GM19467 (cell line): ENCODE measurements around the gene CCDC63.

ENCODE experiments used
- ATAC-seq: cut with Tn5 transposase; IDR thresholded peaks from one replicate; pipeline ENCODE4 v1.9.1; 2021; ENCODE audit warnings: mild to moderate bottlenecking, moderate library complexity; ENCODE audit not compliant: unreplicated experiment

Gene CCDC63

DNA sequence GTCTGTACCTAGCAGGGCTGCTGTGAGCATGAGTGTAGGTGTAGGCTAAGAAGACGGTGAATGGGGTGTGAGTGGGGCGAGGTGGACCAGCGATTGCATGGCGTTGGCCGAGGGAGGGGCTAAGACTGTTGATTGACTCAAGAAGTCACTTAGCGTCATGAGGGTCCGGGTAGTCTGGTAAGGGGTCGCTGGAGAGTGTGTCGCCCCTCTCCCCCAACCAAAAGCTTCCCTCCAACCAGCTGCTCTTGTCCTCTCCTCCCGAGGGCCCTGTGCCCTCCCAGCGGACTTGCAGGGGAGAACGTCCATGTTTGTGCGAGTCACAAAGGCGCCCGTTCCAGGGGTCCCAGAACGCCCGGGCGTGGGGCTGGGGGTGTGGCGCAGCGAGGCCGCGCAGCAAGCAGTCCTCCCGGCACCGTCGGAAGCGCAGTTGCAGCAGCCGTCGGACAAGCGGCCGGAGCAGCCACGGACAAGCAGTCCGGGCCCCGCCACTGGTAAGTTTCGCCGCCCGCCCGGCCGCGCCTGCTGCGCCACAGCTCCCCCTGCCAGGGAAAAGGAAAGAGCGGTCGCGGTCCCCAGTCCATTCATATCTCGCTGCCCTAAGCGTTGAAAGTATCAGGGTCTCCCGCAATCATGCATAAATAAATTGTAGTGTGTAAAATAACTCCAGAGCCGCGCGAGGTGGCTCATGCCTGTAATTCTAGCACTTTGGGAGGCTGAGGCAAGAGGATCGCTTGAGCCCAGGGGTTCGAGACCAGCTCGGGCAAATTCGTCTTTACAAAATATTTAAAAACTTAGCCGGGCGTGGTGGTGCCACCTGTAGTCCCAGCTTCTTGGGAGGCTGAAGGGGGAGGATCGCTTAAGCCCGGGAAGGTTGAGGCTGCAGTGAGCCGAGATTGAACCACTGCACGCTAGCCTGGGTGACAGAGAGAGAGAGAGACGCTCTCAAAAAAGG is at the start of gene CCDC63:
Gene CCDC63, plus strand, starts transcription at position 373 of the 952 bp plus-strand sequence. CDS start 5,968 bp downstream, outside the sequence.
- no peak for ATAC-seq

DNA sequence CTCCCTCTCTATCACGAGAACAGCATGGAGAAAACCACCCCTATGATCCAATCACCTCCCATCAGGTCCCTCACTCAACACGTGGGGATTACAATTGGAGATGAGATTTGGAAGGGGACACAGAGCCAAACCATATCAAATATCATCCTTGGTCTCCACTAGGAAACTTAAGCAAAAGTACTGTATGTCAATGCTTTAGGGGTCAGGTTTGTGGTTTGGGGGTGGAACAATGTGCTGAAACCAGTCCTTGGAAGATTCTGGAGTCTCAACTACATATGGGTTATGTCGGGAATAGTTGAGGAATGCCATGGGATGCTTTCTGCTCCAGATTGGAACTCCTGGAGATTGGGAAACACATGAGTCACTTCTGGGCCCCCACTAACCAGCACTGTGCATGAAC is 48.3 kb upstream of the CCDC63 start:
- ATAC-seq, result no peak

DNA sequence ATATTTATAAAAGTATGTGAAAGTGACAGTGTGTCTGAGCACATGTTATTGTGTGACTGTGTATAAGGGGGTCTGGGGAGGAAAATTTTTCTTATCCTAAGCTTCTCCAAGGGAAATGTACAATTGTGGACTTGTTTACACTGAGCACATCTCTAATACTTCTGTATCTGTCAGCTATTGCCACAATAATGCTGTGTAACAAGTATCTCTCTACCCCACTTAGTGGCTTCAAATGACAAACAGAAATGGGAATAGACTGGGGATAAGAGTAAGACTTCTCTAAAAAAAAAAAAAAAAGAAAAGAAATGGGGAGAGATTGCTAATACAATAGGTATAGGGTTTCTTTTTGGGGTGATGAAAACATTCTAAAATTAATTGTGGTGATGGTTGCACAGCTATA is 44.3 kb upstream of the CCDC63 start:
- no peak for ATAC-seq

DNA sequence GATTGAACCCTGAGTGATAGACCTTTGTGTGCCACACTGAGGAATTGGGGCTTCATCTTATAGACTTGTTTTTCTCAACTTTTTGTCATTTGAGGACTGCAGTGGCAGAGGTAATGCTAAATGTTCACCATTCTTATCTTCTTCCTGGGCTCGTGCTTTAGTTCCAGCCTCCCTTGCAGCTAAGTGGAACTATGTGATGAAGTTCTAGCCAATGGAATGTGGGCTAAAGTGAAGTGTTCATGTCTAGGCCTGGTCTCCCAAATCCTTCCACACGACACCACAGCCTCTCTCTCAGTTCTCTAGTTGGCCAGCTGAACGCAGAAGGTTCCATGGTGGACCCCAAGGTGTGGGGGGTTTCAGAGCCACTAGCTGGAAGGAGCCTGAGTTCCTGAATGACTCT is 42.4 kb upstream of the CCDC63 start:
- ATAC-seq, result no peak

DNA sequence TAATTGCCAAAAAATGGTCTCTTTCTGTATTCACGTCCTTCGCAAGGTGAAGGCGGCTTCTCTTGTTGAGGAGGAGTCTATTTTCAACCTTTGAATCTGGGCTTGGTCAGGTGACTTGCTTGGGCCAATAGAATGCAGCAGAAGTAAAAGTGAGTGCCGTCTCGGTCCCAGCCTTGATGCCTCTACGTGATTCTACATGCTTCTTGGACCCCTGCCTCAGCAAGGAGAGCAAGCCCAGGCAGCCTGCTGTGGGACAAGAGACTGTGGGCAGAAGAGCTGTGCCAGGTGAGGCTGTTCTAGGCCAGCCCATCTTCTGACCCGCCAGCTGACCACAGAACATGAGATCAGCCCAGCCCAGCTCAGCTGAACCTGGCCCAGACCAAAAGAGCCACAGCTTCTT is 39.1 kb upstream of the CCDC63 start:
- no peak for ATAC-seq

DNA sequence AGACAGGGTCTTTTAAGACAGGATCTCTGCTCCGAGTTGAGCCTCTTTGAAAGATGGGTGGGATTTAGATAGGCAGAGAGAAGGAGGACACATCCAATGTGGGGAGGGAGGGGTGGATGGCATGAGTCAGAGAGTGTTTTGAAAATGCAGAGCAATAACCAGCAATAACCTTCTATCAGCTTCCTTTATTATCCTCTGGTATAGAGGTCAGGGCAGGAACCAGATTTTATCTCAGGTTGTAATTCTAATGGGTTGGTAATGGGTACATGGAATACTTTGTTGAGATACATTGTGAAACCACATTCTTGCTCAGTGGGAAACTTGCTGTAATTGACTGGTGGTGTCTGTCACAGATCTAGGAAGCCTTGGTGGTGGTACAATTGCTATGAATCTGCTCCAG is 37.6 kb upstream of the CCDC63 start:
- no peak for ATAC-seq

DNA sequence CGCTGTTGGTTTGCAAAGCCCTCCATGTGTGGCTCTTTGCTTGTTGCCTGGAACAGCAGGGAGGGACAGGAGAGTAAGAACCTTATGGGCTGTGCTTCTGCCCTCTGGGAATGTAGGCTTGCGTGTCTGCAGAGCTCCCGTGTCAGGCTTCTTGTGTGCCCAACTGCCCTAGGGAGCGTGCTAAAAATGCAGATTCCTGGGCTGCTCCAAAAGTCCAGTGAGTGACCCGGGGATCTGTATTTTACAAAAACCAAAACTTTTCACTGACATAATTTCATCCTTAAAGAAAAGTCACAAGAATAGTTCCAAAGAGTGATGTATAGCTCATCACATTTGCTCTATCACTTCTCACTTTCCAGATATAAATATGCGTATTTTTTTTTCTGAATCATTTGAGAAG is 34.8 kb upstream of the CCDC63 start:
- no peak for ATAC-seq

DNA sequence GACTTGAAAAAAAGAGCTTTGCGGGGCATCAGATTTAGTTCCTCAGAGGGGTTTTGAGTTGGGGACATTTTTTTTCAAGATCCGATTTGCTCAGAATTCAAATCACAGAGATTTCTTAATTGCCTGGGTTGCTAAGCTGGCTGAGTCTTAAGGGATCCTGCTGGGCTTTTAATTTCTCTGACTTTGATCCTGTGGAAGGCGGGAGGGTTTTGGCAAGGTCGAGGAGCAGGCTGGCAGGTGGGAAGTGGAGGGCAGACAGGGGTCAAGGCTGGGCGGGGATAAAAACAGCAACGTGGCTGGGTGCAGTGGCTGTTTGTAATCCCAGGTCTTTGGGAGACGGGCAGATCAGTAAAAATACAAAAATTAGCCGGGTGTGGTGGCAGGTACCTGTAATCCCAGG is 33.5 kb upstream of the CCDC63 start:
- ATAC-seq, result no peak

DNA sequence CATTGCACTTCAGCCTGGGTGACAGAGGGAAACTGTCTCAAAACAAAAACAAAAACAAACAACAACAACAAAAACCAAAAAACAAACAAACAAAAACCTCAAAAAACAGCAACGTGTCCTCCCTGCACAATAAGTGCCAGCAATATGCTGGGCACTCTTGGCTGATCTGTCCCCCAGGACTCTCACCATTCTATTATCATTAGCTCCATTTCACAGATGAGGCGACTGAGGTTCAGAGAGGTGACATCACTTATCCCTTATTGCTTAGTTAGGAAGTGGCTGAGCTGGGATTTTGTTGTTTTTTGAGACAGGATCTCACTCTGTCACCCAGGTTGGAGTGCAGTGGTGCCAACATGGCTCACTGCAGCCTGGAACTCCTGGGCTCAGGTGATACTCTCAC is 33.0 kb upstream of the CCDC63 start:
- ATAC-seq, result no peak

DNA sequence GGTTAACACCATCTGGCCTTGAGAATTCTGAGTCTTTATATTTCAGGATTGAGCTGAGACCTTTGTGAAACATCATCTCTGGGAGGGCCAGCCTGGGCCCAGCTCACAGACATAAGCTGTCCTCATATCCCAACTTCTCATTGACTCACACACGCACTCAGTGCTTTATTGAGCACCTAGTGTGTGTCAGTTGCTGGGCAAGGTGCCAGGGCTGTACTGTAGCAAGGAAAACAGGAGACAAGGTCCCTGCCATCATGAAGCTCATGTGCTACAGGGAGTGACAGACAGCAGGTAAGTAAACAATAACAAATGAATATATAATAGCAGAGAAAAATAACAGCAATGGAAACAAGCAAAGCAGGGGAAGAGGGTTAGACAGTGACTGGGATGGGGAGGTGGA is 30.5 kb upstream of the CCDC63 start:
- ATAC-seq, result no peak

DNA sequence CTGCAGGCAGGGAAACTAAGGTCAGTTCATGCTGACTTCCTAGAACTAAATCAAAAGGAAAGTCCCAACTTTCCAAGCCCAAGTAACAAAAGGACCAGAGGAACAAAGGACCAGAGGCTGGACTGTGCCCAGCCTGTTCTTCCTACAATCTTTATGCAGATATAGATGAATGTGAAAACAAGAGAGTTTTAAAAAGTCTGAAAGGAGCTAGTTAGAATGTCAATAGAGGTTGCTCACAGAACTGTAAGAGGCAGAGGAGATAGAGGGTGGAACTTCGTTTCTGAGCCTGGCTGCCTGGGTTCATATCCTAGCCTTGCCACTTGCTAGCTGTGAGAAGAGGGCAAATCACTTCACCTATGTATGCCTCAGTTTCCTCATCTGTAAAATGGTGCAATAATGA is 30.0 kb upstream of the CCDC63 start:
- no peak for ATAC-seq

DNA sequence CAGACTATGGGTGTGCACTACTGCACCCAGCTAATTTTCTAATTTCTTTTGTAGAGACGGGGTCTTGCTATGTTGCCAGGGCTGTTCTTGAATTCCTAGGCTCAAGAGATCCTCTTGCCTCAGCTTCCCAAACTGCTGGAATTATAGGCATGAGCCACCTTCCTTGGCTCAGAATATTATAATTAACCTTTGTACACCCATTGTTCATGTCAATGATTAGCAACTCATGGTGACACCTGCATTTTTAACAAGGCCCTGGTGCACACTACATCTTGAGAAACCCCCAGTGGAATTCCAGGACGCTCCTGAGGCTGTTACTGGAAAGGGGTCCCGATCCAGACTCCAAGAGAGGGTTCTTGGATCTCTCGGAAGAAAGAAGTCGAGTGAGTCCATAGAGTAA is 28.3 kb upstream of the CCDC63 start:
- ATAC-seq, result no peak

DNA sequence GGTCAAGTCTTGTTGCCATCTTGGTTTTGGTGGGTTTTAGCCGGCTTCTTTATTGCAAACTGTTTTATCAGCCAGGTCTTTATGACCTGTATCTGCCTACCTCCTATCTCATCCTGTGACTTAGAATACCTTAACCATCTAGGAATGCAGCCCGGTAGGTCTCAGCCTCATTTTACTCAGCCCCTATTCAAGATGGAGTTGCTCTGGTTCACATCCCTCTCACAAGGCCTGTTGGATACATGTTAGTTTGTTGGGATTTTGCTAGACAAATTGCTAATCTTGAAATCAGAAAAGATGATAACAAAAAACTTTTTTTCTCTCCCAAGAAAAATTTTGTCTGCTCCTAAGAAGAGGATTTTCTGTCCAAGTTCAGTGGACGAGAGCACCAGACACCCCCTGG is 27.6 kb upstream of the CCDC63 start:
- ATAC-seq, result no peak

DNA sequence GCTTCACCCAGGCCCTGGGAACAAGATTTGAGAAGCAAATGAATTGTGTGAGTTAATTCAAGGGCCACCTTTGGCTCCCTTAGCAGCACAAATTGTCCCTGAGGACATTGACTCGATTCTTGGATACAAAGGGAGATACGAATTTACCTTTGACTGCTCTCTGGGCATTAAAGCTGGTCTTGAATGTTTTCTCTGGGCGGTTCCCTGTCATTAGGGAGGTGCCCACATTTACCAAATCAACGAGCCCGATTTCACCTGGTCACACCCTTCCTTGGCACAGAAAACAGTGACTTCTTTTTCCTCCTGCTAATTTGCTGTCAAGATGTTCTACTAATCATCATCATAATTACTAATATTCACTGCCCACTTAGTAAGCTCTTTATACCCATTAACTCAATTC is 27.1 kb upstream of the CCDC63 start:
- ATAC-seq, result no peak

DNA sequence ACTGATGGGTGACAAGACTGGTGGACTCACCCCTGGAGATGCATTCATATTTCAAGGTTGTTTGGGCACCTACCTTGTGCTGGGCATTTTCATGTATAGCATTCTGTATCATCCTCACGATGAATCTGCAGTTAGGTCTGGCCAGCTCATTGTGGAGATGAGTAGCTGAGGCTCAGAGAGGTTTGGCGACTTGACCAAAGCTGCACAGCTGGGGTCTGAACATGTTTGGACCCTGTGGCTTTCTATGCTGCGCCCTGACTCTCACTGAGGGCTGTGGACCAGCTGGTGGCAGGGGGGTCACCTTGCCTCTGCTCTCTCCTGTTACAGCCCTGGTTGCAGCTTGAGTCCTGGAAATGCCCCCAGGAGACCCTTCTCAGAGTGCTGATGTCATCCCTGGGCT is 24.9 kb upstream of the CCDC63 start:
- no peak for ATAC-seq

DNA sequence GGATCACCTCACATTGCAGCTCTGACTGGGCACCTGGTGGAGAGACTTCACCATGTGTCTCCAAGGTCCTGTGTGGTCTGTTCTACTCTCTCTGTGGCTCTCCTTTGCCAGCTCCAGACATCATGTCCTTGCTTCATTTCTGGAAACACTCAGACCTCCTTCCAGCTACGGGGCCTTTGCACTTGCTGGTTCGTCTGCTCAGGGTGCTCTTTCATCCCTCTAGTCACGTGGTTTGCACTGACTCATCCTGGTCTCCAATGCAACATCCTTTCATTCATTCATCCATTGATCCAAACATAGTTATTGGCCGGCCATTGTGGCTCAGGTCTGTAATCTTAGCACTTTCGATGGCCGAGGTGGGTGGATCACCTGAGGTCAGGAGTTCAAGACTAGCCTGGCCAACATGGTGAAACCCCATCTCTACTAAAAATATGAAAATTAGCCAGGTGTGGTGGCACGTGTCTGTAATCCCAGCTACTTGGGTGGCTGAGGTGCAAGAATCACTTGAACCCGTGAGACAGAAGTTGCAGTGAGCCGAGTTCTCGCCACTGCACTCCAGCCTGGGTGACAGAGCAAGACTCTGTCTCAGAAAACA is 23.9 kb upstream of the CCDC63 start:
- ATAC-seq, result no peak

DNA sequence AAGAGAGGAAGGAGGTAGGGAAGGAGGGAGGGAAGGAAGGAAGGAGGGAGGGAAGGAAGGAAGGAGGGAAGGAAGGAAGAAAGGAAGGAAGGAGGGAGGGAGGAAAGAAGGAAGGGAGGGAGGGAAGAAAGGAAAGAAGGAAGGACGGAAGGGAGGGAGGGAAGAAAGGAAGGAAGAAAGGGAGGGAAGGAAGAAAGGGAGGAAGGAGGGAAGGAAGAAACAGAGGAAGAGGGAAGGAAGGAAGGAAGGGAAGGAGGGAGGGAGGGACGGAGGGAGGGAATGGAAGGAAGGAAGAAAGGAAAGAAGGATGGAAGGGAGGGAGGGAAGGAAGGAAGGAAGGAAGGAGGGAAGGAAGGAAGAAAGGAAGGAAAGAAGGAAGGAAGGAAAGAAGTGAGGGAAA is 22.4 kb upstream of the CCDC63 start:
- no peak for ATAC-seq

DNA sequence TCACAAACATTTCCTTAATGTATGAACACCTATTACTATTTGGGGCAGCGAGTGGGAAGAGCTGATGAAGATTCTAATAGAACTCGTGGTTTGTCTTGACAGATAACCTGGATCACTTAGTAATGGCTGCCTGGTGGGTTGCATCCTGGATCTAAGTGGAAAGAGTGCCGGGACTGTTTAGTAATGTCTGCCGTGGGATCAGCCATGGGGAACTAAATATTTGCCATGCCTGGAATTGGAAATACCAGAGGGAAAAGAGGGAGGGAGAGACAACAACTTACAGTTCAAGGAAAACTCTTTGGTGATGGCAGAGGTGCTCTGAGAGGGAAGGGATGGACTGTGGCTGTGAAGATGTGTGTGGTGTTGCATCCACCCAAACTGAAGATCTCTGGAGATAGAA is 21.3 kb upstream of the CCDC63 start:
- ATAC-seq, result no peak

DNA sequence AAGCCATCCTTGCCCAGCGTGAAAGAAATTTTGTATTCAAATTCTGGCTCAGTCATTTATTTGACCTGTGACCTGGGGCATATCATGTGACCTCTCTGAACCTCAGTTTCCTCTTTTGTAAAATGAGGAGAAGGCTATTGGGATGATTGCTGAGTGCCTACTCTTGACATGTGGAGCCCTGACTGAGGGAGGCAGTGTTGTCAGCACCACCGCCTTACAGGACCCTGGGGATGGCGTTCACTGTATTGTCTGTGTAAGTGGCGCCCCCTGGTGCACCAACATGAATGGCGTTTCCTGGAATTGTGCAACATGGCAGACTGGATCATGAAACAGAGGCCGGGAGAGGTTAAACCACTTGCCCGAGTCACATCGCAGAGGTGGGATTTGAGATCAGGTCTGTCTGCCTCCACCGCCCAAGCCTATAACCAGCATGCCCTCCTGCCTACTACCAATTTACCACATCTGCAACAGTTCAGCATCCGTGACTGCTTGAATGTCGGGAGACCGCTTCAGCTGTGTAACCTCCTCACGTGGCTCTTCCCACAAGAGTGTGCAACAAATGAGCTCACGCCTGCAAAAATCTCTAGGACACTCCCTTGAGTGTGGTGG is 20.1 kb upstream of the CCDC63 start:
- ATAC-seq, result no peak

DNA sequence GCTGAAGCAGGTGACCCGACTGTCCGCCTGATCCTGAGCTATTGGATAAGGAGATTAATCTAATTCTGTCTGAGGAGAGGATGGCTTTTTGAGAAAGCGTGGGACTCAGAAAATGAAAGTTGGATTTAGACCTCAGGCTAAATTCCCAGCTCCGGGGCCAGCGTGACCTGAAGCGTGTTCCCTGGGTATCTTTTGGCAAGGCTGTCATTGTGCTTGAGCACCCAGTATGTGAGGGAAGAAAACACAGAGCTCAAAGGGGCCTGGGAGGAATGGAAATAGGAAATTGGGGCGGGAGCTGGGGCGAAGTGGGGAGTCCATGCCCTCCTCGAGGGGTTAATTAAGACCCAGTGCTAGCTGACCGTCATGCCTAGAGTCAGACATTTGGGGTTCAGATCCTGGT is 17.5 kb upstream of the CCDC63 start:
- no peak for ATAC-seq

DNA sequence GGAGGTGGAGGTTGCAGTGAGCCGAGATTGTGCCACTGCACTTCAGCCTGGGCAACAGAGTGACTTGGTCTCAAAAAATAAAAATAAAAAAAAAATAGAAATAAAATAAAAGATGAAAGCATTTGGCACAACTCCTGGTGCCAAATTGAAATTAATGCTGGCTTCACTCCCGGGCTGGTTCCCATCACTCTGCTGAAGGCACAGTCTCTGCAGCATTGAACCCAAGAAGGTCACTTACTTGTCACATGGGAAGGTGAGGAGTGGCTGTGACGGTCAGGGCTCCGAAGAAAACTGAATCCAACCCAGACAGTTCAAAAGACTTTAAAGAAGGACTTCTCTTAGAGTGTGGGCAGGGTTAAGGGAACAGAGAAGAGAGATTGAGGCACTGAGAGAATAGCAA is 10.5 kb upstream of the CCDC63 start:
- no peak for ATAC-seq

DNA sequence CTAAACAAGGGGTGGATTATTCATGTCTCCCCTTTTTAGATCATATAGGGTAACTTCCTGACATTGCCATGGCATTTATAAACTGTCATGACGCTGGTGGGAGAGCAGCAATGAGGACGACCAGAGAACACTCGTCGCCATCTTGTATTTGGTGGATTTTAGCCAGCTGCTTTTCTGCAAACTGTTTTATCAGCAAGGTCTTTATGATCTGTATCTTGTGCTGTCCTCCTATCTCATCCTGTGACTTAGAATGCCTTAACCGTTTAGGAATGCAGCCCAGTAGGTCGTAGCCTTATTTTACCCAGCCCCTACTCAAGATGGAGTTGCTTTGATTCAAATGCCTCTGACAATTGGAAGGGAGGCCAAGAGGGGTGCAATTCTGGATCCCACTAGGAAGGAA is 5.8 kb upstream of the CCDC63 start:
- ATAC-seq, result no peak
